ENCODE data around the gene ZNRF1. TPM values are rescaled to one million over a fixed set of nuclear protein-coding genes. Genes with fewer than 3 reads are reported as not detected.

ZNRF1 gene
- total RNA-seq, 1 experiment from 2014 or later = 52.3 TPM

DNA sequence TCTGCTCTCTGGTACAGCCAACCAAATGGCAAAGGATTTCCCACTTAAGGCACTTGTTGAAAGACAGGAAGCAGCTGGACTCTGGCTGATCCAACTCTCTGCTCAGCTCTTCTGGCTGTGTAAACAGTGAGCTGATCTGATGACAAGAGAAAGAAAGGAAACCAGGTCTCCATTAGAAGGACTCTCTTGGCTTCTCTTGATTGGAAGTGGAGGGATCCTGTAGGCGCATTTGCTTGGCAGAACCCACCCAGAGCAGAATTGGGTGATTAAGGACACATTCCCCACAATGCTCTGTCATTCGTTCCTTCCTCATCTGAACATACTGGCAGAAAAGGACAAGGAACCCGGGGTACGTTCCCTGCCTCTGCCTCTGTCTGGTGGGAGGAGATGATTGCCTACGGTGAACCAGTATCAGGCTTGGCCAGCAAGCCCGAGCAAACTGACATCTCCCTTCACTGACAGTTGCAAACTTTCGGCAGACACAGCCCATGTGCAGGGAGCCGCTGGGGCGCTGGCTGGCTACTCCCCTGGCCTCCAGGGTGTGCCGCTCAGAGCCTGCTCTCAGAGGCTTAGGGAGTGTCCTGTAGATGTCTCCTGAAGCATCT lies 88.7 kb downstream of the ZNRF1 start:
- H3K27me3 ChIP-seq (ENCODE audit: control insufficient read depth, insufficient read depth, low read length) = no peaks in the 10 kb centered on the region
- DNase-seq (ENCODE audit: low read depth, low spot score) = no peak
- ChIA-PET POLR2A (no interaction called here), CTCF (no interaction called here)
- no TSS peak for BruUV-seq (replicated peaks)
- in situ Hi-C loops (cut with HindIII; ENCODE audit: low pct_unique_long_range_greater_than_20kb, low sequenced_read_pairs) = no loop called here
- H3K9me3 ChIP-seq (ENCODE audit: control insufficient read depth, insufficient read depth, low read depth, low read length) = no peaks in the 10 kb centered on the region
- H3K27ac ChIP-seq (ENCODE audit: low read length) = peak overlapping the region; percentile 17; the same call in 1 of the 2 replicates
- H3K4me1 ChIP-seq (ENCODE audit: control insufficient read depth, insufficient read depth, low read length) = peaks cover 32% of the 10 kb centered on the region
- TF ChIP-seq TCF7L2 (IDR thresholded peaks at IDR 0.05; ENCODE audit: low read depth, low read length) (no peak), POLR2AphosphoS5 (IDR thresholded peaks at IDR 0.05; ENCODE audit: low read depth, low read length) (no peak), SIN3A (IDR thresholded peaks at IDR 0.05; ENCODE audit: borderline replicate concordance, insufficient read depth, low read depth, low read length) (no peak)
- TF ChIP-seq, protein P1, sequence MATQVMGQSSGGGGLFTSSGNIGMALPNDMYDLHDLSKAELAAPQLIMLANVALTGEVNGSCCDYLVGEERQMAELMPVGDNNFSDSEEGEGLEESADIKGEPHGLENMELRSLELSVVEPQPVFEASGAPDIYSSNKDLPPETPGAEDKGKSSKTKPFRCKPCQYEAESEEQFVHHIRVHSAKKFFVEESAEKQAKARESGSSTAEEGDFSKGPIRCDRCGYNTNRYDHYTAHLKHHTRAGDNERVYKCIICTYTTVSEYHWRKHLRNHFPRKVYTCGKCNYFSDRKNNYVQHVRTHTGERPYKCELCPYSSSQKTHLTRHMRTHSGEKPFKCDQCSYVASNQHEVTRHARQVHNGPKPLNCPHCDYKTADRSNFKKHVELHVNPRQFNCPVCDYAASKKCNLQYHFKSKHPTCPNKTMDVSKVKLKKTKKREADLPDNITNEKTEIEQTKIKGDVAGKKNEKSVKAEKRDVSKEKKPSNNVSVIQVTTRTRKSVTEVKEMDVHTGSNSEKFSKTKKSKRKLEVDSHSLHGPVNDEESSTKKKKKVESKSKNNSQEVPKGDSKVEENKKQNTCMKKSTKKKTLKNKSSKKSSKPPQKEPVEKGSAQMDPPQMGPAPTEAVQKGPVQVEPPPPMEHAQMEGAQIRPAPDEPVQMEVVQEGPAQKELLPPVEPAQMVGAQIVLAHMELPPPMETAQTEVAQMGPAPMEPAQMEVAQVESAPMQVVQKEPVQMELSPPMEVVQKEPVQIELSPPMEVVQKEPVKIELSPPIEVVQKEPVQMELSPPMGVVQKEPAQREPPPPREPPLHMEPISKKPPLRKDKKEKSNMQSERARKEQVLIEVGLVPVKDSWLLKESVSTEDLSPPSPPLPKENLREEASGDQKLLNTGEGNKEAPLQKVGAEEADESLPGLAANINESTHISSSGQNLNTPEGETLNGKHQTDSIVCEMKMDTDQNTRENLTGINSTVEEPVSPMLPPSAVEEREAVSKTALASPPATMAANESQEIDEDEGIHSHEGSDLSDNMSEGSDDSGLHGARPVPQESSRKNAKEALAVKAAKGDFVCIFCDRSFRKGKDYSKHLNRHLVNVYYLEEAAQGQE (IDR thresholded peaks at IDR 0.05; ENCODE audit: insufficient read depth in 1 of 2, low read depth in 2 of 2, low read length in 1 of 2) = no peak
- TF ChIP-seq, protein P2, sequence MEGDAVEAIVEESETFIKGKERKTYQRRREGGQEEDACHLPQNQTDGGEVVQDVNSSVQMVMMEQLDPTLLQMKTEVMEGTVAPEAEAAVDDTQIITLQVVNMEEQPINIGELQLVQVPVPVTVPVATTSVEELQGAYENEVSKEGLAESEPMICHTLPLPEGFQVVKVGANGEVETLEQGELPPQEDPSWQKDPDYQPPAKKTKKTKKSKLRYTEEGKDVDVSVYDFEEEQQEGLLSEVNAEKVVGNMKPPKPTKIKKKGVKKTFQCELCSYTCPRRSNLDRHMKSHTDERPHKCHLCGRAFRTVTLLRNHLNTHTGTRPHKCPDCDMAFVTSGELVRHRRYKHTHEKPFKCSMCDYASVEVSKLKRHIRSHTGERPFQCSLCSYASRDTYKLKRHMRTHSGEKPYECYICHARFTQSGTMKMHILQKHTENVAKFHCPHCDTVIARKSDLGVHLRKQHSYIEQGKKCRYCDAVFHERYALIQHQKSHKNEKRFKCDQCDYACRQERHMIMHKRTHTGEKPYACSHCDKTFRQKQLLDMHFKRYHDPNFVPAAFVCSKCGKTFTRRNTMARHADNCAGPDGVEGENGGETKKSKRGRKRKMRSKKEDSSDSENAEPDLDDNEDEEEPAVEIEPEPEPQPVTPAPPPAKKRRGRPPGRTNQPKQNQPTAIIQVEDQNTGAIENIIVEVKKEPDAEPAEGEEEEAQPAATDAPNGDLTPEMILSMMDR (IDR thresholded peaks at IDR 0.05) = no peak
- H3K36me3 ChIP-seq (ENCODE audit: control insufficient read depth, insufficient read depth, low read length) = no peaks in the 10 kb centered on the region
- H3K4me3 ChIP-seq (ENCODE audit: low read depth in 2 of 2, low read length in 2 of 2) = no peak overlapping the region
- ATAC-seq = no peak
- intact Hi-C loops (cut with micrococcal nuclease; ENCODE audit: unreplicated experiment) = no loop called here

DNA sequence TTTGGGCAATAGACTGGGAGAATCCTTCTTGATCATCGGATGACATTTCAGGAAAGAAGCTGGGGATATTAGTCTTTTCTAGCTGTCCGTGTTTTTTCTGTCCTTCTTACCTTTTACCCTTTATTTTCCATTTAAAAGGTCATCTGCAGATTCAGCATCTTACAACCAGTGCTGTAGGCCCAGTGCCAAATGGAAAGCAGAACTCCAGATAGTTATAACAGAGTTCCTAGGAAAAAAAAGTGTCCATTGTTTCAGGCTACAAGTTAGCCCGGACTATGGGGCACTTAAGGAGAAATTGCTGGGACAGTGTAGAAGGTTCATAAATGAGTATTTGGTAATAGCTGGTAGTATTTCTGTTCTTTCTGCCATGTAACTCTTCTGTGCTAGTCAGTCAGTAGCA lies 89.4 kb downstream of the ZNRF1 start:
- BruUV-seq (replicated peaks) = no TSS peak
- DNase-seq (ENCODE audit: low read depth, low spot score) (no peak), ATAC-seq (no peak)
- no peak for TF ChIP-seq TCF7L2 (IDR thresholded peaks at IDR 0.05; ENCODE audit: low read depth, low read length)
- no peak for TF ChIP-seq SIN3A (IDR thresholded peaks at IDR 0.05; ENCODE audit: borderline replicate concordance, insufficient read depth, low read depth, low read length)
- TF ChIP-seq POLR2AphosphoS5 (IDR thresholded peaks at IDR 0.05; ENCODE audit: low read depth, low read length) = no peak
- TF ChIP-seq, protein P2 (IDR thresholded peaks at IDR 0.05) = no peak
- TF ChIP-seq, protein P1 (IDR thresholded peaks at IDR 0.05; ENCODE audit: insufficient read depth in 1 of 2, low read depth in 2 of 2, low read length in 1 of 2) = no peak
- CTCF ChIA-PET = no interaction called here
- intact Hi-C loops (cut with micrococcal nuclease; ENCODE audit: unreplicated experiment) = no loop called here
- no peaks in the 10 kb centered on the region for H3K9me3 ChIP-seq (ENCODE audit: control insufficient read depth, insufficient read depth, low read depth, low read length)
- no peak overlapping the region for H3K27ac ChIP-seq (ENCODE audit: low read length)
- H3K4me3 ChIP-seq (ENCODE audit: low read depth in 2 of 2, low read length in 2 of 2) = no peak overlapping the region
- POLR2A ChIA-PET = no interaction called here
- in situ Hi-C loops (cut with HindIII; ENCODE audit: low pct_unique_long_range_greater_than_20kb, low sequenced_read_pairs) = no loop called here
- H3K27me3 ChIP-seq (ENCODE audit: control insufficient read depth, insufficient read depth, low read length) = no peaks in the 10 kb centered on the region
- no peaks in the 10 kb centered on the region for H3K36me3 ChIP-seq (ENCODE audit: control insufficient read depth, insufficient read depth, low read length)
- H3K4me1 ChIP-seq (ENCODE audit: control insufficient read depth, insufficient read depth, low read length) = peaks cover 31% of the 10 kb centered on the region
